ENCODE measurements around the gene SLFN11.

- TF ChIP-seq, protein P1, sequence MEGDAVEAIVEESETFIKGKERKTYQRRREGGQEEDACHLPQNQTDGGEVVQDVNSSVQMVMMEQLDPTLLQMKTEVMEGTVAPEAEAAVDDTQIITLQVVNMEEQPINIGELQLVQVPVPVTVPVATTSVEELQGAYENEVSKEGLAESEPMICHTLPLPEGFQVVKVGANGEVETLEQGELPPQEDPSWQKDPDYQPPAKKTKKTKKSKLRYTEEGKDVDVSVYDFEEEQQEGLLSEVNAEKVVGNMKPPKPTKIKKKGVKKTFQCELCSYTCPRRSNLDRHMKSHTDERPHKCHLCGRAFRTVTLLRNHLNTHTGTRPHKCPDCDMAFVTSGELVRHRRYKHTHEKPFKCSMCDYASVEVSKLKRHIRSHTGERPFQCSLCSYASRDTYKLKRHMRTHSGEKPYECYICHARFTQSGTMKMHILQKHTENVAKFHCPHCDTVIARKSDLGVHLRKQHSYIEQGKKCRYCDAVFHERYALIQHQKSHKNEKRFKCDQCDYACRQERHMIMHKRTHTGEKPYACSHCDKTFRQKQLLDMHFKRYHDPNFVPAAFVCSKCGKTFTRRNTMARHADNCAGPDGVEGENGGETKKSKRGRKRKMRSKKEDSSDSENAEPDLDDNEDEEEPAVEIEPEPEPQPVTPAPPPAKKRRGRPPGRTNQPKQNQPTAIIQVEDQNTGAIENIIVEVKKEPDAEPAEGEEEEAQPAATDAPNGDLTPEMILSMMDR (IDR thresholded peaks at IDR 0.05), result no peak
- TF ChIP-seq POLR2A (IDR thresholded peaks at IDR 0.05), result peak in 1 of 2 donors; percentile 64
These were observed at the start of gene SLFN11 for GRCh38 chr17:35373534-35373983.
